HG03139 (cell line): ENCODE measurements around the gene OR2H2.

ENCODE experiments used
- ATAC-seq: cut with Tn5 transposase; IDR thresholded peaks from one replicate; pipeline ENCODE4 v1.9.1; 2021; ENCODE audit not compliant: unreplicated experiment

OR2H2 gene

DNA sequence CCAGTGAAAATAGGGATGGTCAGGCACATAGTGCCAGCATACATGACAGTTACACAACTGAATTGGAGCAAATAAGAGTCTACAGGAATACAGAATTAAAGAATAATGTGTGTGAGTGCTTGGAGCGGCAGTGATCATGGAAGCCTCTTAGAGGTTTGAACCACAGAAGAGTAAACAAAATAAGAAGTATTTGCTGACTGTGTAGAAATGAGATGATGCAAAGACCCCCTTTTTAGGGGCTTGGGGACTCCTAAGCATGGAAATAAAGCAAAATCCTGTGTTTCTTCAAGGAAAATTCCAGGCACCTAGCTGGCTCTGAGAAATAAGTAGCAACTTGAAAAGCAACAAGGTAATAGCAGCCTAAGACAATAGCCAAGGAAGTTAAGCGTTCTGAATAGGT is 6.8 kb downstream of the OR2H2 start:
- no peak for ATAC-seq

DNA sequence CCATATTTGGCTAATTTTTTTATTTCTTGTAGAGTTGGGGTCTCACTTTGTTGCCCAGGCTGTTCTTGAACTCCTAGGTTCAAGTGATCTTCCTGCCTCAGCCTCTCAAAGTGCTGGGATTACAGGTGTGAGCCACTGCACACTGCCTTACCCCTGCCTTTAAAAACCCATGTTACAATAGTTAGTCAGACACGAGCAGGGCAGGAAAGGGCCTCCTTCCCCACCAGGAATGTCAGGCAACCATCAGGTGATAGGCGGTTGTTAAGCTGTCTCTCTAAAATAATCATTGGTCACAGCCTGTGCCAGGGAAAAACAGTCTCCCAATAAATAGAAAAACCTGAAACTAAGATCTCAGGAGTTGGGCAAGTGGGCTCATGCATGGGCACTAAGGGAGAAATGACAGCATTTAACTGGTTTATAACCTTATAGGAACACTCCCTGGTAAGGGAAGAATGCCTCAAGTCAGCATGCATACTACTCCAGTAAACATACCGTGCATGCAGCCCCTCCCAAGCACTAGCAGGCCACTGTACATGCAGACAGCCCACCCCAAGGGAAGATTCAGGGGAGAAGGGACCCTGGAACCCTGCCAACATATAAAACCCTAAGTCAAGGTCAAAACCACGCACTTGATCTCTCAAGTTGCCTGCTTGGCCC is 8.4 kb downstream of the OR2H2 start:
- ATAC-seq, result no peak

DNA sequence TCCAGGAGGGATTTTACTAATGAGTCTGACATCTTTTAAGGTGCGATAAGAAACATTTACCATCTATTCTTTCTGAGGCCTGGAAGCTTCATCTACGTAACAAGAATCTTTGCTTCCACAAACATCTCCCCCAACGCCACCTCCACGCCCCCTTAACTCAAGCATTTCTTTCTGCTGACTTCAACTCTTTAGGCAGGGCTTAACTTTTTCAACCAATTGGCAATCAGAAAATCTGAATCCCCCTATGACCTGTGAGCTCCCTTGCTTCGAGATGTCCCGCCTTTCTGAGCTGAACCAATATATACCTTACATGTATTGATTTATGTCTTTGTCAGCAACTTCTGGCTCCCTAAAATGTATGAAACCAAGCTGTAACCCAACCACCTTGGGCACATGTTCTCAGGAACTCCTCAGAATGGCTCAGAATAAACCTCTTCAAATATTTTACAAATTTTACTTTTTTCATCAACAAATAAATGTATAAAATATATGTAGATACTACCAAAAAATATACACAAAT is 11.5 kb downstream of the OR2H2 start:
- ATAC-seq, result no peak

DNA sequence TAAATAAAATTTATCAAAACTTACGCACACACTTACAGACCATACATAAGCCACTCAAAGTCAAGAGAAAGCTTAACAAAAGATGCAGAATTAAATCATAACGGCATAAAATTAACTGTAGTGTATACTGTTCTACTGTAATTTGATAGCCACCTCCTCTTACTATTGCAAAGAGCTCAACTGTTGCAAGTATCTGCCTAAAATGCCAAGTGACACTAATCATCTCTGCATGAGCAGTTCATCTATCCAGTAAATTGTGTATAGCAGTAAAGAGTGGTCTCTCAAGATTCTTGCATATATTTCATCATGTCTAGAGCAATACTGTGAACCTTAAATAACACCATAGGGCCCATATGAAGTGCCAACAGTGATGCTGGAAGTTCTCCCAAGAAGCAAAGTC is 12.3 kb downstream of the OR2H2 start:
- ATAC-seq, result no peak

DNA sequence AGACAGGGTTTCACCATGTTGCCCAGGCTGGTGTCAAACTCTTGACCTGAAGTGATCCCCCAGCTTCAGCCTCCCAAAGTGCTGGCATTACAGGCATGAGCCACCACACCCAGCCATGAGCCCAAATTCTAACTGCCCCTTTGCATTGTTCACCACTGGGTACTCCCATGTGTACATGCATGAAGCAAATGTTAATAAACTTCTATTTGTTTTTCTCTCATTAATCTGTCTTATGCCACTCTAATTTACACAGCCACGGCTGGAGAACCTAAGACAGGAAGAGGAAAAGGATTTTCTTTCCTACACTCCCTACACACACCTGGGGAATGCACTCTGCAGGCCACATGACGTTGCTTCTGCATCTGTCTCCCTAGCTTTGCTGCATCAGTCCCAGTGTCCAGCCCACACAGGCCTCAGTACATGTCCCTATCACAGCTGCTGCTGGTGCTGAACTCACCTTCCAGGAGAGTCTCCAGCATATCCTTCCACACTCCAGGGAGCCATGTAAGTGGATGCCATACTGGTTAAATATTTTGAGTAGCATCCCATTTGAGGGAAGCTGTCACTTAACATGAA is 13.3 kb downstream of the OR2H2 start:
- ATAC-seq, result no peak

DNA sequence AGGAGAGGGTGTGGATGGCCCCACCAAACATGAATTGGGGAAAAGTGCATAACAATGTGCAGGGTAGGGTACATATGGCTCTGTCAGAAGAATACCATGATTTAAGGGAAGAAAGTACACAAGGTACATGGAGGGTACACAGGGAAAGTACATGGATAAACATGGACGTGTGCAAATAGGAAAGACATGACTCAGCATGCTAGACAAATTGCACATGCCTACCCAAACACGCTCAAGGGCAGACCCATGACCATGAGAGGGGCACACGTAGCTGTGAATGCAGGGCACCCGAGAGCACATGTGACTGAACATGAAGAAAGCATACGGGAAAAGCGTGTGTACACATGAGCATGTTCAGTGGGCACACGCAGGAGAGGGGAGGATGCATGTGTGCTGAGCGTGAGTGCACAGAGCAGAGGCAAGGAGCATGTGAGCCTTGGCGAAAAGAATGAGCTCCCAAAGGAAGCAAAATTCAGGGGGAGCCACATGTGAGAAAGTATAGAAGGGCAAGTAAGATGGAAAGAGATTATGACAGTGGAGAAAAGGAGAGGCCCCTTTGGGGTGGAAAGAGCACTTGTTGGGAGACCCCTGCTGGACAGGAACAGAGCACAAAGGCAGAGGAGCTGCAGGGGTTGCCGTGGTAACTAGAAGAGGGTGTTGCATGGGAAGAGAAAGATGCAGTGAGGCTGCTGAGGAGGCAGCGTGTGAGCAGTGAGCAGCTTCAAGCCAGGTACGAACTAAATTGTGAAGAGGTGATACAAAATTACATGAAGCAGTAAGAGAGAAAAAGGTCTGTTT is 17.8 kb downstream of the OR2H2 start:
- no peak for ATAC-seq

DNA sequence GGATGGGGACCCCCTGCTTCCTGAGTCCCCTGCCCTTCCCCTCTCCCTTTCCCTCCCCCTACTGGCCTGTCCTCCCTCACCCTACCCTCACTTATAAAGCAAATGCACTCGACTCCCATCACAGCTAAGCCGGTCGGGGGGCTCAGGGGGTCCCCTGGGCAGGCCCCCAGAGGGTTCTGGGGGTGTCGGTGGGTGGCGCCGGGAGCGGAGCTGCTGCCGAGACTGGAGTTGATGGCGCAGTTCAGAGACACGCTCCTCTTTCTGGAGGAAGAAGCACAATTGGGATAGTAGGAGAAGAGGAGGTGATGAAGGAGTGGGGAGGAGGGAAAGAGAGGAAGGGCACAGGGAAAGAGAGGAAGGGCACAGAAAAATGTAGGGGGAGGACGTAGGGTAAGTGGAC is 18.5 kb downstream of the OR2H2 start:
- ATAC-seq, result no peak

DNA sequence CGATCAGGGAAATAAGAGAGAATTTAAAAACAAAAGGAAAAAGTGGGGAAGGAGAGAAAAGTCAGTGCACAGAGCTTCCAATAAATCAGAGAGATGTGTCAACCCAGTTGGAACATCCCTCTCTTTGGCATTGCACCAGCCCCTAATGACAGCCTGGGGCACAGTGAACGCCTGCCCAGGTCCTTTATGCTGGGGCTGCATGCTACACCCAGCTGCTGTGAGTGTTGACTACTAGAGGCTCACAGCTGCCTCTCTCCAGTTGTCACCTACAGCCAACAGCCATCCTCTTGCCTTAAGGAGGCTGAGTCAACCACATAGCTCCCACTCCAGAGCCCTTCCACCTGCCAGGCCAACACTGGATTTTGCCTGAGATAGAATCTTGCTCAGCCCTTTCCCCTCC is 19.0 kb downstream of the OR2H2 start:
- ATAC-seq, result no peak

DNA sequence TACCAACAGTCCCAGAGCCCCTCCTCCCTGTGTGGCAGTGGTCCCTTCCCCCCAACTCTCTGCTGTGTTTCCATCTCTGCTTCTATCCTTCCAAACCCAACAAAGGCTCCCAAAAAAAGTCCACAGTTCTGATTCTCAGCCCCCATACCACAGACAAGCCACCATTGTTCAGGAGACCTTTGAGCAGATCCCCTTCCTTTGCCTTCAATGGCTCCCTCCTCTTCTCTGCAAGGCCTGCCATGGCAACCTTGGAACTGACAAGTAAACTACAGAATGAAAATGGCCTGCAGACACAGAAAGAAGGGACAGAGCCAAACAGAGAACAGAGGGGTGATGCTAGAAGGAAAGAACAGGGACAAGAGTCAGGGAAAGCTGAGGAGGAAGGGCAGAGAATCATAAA is 23.2 kb downstream of the OR2H2 start:
- no peak for ATAC-seq

DNA sequence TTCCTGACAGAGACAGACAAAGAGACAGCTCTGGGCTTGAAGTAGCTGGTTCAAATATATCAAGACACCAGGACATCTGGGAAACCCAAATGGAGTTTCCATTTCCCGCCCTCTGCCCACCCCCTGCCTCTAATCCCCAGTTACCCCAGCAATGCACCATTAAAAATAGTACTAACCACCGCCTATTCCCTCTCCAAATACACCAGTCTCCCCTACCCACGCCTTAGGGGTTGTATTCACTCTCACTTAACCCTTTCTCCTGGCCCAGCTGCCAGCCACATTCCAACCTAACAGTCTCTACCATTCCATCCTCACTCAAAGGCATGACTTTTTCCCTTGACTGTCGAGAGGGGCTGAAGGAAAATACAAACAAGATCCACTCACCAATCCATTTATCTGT is 25.6 kb downstream of the OR2H2 start:
- ATAC-seq, result no peak

DNA sequence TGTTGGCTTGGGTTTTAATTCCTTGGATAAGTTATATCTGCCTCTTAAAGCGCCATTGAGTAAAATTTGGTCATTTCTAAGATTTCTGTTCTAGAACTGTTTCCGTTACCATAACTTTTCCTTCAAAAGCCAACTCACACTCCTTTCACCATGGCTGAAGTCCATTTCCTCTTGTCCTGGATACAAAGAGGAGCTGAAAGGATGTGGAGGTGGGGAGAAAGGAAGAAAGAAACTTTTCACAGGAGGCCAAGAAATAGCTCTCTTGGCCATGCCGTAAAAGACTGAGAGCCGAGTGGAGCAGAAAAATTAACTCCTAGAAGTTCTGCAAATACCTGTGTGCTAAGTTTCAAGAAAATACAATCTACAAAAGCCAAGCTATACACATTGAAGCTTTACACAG is 26.5 kb downstream of the OR2H2 start:
- ATAC-seq, result no peak

DNA sequence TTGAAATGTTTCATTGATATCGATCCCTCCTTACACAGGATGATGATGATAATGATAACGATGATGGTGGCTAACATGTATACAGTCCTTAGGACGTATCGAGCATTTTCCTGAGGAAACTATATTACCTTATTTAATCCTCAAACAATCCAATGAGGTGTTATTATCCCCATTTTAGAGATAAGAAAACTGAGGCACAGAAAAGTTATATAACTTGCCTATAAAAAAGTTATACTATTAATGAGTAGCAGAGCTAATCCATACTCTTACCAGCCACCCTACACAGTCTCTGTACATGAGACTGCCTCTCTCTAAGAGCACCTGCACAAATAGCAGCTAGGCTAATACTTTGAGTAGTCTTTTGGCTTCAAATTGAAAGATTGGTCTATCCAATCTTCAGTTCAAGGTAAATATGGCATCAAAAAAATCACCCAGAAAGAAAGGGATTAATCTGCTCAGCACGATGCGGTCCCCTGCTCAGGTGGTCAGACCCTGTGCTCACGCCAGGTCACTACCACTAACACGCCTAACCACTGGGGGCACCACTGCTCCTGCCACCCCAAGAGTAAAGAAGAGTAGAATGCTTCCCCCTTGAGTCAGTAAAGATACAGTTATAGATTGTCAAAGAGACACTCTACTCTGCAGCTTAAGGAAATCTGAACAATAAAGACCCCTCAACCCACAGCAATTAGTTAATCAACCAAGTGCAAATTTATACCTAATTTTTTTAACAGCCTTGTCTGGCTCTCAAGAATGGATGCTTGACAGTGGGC is 33.0 kb downstream of the OR2H2 start:
- no peak for ATAC-seq

DNA sequence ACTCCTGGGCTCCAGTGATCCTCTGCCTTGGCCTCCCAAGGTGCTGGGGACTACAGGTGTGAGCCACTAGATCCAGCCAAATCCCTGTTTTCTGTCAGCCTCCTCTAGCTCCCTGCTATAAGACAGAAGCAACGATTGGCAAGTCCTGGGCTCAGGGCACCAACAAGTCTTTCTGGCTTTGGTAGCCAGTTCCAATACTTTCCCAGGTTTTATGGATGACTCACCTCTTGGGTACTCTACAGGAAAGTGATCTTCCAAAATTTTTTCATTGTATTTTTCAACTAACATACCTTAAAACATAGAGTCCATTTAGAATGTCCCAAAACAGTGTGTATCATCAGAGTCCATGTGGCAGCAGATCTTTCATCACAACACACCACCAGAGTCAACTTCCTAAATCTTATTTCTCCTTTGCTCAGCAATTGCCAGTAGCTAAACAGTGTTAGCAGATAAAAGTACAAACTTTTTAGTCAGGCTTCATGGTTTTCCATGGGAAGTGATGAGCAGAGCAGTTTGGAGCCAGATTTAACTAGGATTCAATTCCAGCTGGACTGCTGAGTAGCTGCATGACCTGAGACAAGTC is 34.7 kb downstream of the OR2H2 start:
- no peak for ATAC-seq

DNA sequence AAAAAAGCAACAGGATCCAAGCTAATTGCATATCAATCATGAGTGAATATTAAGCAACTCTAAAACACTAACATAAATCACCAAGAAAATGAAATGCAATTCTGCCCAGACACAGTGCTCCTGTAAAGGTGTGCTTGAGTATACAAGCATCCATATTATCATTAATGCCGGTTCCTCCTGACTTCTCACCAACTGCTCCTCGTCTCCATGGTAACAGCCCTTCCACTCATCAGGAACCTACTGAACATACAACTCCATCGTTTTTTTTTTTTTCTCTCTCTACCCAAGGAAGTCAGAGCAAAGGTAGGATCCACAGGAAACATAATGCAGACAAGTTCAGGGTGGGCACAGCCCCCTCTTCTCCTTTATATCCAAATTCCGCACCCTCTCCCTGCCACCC is 35.7 kb downstream of the OR2H2 start:
- no peak for ATAC-seq

DNA sequence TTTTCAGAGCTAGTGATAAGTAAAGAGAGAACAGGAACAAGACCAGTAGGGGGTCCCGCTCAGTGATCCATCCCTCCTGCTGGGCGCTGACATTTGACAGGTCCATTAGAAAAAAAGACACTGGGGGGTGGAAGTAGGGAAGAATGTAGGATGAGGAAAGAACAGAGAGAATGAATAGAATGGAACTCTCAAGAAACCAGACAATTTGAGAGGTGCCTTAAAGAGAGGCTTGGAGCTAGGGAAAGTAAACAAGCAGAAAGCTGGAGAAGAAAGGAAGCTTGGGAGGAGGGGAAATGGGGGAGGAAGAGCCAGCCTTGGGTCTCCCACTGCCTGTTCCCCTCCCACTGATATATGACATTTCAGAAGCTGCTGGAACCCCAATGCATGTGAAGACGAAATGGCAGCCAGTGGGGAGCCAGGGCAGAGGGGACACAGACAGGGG is 39.6 kb downstream of the OR2H2 start:
- no peak for ATAC-seq

DNA sequence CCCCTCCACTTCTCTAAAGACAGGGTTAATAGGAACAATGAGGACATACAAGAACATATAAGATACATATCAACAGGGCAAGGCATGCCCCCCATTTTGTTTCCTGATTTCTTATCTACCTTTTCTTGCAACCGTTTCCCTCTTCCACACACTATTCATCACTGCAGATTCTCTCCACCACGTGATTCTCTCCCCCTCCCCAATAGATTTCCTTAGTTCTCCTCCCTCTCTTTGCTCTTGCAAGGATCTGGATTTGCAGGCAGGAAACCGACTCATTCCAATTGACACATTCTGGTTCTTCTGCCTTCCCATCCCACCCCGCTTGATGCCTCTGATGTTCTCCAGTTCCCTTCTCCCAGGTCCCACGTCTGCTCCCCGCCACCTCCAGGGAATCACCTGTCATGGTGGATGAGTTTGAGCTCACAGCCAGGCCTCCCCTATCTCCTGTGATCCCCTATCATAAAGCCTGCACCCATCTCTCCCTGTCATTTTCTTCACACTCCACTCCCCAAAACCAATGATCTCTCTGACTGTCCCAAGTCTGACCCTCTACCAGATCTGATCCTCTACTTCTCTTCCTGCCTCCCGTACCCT is 40.5 kb downstream of the OR2H2 start:
- no peak for ATAC-seq

DNA sequence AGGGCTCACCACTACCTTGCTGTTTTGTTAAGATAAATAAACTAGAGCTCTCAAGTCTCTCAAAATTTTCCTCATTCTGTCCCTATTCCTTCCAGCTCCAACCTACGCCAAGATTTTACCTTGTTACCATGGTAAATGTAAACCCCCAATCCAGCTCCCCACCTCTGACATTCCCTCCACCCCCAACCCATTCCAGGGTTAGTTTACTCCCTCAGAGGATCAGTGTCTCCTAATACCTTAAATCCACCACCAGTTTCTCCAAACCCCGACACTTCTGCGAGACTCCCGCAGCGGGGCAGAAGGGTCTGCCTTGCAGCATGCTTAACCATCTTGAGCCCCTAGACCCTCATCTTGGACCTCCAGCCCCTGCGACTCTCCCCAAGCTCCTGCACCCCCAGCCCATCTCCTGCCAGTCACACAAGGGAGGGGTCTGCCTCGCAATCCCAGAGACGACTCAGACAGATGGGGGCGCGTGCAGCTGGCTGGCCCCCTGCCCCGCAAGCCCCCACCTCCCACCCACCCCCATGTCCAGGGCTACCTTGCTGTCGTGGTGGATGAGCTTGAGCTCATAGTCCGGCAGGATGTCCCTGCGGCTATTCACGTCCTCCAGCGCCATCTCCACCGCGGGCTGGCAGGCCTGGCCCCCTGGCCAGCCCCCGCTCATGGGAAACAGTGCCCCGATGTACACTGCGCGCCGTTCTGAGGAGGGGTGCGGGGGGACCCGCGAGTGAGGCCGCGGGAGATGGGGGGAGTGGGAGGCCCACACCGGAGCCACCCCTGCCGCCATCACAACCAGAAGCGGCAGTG is 42.2 kb downstream of the OR2H2 start:
- no peak for ATAC-seq

DNA sequence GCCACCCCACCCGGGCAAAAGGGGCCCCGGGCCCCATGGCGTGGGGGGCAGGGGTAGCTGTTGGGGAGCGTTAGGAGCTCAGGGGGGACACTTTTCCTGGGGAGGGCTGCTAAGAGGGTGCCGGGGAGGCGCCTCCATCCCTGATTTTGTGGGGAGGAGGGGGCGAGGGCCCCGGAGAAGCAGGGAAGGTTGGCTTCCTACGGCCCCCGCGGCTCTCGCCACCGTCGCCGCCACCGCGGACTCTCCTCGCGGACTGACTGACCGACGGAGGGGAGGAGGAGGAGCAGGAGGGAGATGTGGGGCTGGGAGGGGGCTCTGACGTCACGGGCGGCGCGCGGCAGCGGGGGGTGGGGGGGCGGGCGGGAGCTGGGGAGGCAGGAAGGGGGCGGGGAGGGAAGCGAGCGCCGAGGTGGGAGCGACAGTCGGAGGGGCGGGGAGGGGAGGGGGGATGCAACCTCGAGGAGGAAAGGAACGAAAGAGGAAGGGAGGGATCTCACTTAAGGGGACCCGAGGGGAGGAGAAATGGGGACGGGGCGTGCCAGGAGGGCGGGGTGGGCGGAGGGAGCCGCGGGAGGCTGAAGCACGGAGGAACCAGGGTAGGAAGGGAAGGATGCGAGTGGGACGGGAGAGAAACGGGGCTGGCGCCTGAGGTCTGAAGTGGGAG is 43.0 kb downstream of the OR2H2 start:
- ATAC-seq, result no peak
